Peyer's patch (tissue), 4 donors: Measurements from ENCODE around the gene PARS2.

ENCODE experiments used
- CTCF ChIP-seq, 6 experiments: fragments of 450-650 bp in 4 of 6; fragments of 200-600 bp in 2 of 6; sonication (generic) in 1 of 6; IDR thresholded peaks; one replicate each; pipeline ENCODE4 v1.5.1; 2017 to 2019; ENCODE audit warnings: antibody characterized with exemption in 6 of 6, mild to moderate bottlenecking in 3 of 6, moderate library complexity in 1 of 6
- POLR2A ChIP-seq, 2 donors: fragments of 450-650 bp; IDR thresholded peaks; one replicate each; pipeline ENCODE4 v1.5.1; 2017; ENCODE audit warnings: antibody characterized with exemption in 2 of 2, mild to moderate bottlenecking in 2 of 2, moderate library complexity in 2 of 2

- no peak for TF ChIP-seq CTCF (IDR thresholded peaks at IDR 0.05)
- no peak for TF ChIP-seq POLR2A (IDR thresholded peaks at IDR 0.05)
These were observed 9.6 kb downstream of the PARS2 start for GRCh38 chr1:54754486-54755285.
